Bronchial epithelial cell (primary cell): Measurements from ENCODE around the gene GPBP1. TPM values are rescaled to one million over a fixed set of nuclear protein-coding genes. Genes with fewer than 3 reads are reported as not detected.

Source experiments
- DNase-seq: peaks from one replicate; pipeline ENCODE4 v3.0.0-alpha.2; 2010; ENCODE audit warnings: low read depth
- FAIRE-seq: peaks from 2 replicates; lab custom pipeline; 2011; peaks lifted over from hg19 to GRCh38; lab: Jason Lieb, UNC
- H3K27me3 ChIP-seq: 2 replicates; pipeline ENCODE4 v1.5.1; 2011; ENCODE audit warnings: low read length; ENCODE audit not compliant: control insufficient read depth, insufficient read depth
- H3K36me3 ChIP-seq: 2 replicates; pipeline ENCODE4 v1.5.1; 2011; ENCODE audit warnings: low read length; ENCODE audit not compliant: control insufficient read depth, insufficient read depth
- H3K4me3 ChIP-seq: 2 replicates; pipeline ENCODE4 v1.5.1; 2011; ENCODE audit warnings: mild to moderate bottlenecking, low read depth, low read length, control low read depth
- total RNA-seq: library from RNA; depleted of rRNA; stranded (reverse); fragments of >200 nt; gene quantifications from 2 replicates; pipeline ENCODE4 v1.2.1, GENCODE V29; 2014
- TF ChIP-seq, protein P1 (sequence below): IDR thresholded peaks from 2 replicates; pipeline ENCODE4 v1.5.1; 2011; ENCODE audit warnings: mild to moderate bottlenecking, moderate library complexity, low read length, control low read depth, inconsistent platforms; ENCODE audit not compliant: insufficient read depth, severe bottlenecking

The GPBP1 gene
- total RNA-seq, 1 donor from 2014 or later = 84.2 TPM

- H3K36me3 ChIP-seq = peaks cover 2% of the 10 kb centered on the region
- no peak overlapping the region for H3K4me3 ChIP-seq
- TF ChIP-seq, protein P1, sequence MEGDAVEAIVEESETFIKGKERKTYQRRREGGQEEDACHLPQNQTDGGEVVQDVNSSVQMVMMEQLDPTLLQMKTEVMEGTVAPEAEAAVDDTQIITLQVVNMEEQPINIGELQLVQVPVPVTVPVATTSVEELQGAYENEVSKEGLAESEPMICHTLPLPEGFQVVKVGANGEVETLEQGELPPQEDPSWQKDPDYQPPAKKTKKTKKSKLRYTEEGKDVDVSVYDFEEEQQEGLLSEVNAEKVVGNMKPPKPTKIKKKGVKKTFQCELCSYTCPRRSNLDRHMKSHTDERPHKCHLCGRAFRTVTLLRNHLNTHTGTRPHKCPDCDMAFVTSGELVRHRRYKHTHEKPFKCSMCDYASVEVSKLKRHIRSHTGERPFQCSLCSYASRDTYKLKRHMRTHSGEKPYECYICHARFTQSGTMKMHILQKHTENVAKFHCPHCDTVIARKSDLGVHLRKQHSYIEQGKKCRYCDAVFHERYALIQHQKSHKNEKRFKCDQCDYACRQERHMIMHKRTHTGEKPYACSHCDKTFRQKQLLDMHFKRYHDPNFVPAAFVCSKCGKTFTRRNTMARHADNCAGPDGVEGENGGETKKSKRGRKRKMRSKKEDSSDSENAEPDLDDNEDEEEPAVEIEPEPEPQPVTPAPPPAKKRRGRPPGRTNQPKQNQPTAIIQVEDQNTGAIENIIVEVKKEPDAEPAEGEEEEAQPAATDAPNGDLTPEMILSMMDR = no peak
- DNase-seq = no peak
- no peak for FAIRE-seq
- no peaks in the 10 kb centered on the region for H3K27me3 ChIP-seq
Measured at GRCh38 chr5:57194653-57195052, 20.8 kb downstream of the GPBP1 start.

DNA sequence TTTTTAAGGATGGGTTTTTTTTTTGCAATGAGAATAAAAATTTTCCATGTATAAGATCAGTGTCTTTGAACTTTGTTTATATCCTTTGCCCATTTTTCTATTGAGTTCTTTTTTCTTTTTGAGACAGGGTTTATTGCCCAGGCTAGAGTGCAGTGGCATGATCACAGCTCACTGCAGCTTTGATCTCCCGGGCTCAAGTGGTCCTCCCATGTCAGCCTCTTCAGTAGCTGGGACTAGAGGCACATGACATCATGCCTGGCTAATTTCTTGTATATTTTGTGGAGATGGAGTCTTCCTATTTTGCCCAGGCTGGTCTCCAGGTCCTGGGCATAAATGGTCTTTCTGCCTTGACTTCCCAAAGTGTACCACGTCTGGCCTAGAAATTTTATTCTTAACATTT is 21.2 kb downstream of the GPBP1 start:
- no peak for DNase-seq
- TF ChIP-seq, protein P1 = no peak
- H3K27me3 ChIP-seq = no peaks in the 10 kb centered on the region
- H3K36me3 ChIP-seq = peaks cover 2% of the 10 kb centered on the region
- FAIRE-seq = no peak
- no peak overlapping the region for H3K4me3 ChIP-seq

DNA sequence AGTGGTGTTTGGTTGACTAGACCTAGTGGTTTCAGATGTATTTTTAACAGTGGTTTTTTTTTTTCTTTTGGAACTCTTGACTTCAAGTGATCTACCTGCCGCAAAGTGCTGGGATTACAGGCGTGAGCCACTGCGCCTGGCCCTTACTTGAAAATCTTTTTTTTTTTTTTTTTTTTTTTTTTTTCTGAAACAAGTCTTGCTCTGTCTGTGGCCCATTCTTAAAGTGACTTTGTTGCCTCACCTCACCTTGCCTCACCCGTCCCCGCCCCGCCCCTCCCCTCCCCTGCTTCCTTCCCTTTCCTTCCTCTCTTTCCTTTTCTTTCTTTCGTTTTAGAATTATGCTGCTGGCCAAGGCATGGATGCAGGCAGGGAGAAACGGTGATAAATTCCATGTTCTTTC is 26.0 kb downstream of the GPBP1 start:
- FAIRE-seq (no peak), DNase-seq (peak; percentile 65)
- peaks cover 2% of the 10 kb centered on the region for H3K36me3 ChIP-seq
- no peak overlapping the region for H3K4me3 ChIP-seq
- H3K27me3 ChIP-seq = no peaks in the 10 kb centered on the region
- TF ChIP-seq, protein P1 = no peak

- H3K36me3 ChIP-seq = peaks cover 2% of the 10 kb centered on the region
- FAIRE-seq (no peak), DNase-seq (no peak)
- TF ChIP-seq, protein P1 = no peak
- H3K4me3 ChIP-seq = no peak overlapping the region
- no peaks in the 10 kb centered on the region for H3K27me3 ChIP-seq
Measured at GRCh38 chr5:57202811-57203210, 29.0 kb downstream of the GPBP1 start.

GRCh38 chr5:57207007-57207653 is 33.3 kb downstream of the GPBP1 start:
- Histone ChIP-seq H3K4me3 (no peak overlapping the region), H3K36me3 (peaks cover 3% of the 10 kb centered on the region), H3K27me3 (no peaks in the 10 kb centered on the region)
- TF ChIP-seq, protein P1 = no peak
- DNase-seq = no peak
- FAIRE-seq = no peak

GRCh38 chr5:57207681-57208080 is 33.8 kb downstream of the GPBP1 start:
- DNase-seq (no peak), FAIRE-seq (no peak)
- H3K4me3 ChIP-seq = no peak overlapping the region
- peaks cover 3% of the 10 kb centered on the region for H3K36me3 ChIP-seq
- TF ChIP-seq, protein P1 = no peak
- H3K27me3 ChIP-seq = no peaks in the 10 kb centered on the region
